DOHH2 (cell line): ENCODE measurements around the gene KITLG.

ENCODE experiments used
- H3F3A ChIP-seq: fragments of 200-600 bp; sonication (generic), shearing (Covaris generic); 2 replicates; pipeline ENCODE4 v1.6.0; 2016; ENCODE audit warnings: antibody characterized with exemption, mild to moderate bottlenecking; ENCODE audit not compliant: control insufficient read depth, insufficient read depth
- H3K27ac ChIP-seq: fragments of 200-600 bp; sonication (generic); 2 replicates; pipeline ENCODE4 v1.5.1; 2014; ENCODE audit warnings: low read depth, mild to moderate bottlenecking, low read length, moderate library complexity
- H3K27me3 ChIP-seq: fragments of 200-600 bp; sonication (generic); 2 replicates; pipeline ENCODE4 v1.6.1; 2014; ENCODE audit warnings: mild to moderate bottlenecking, low read length, mixed read lengths; ENCODE audit not compliant: control insufficient read depth
- H3K36me3 ChIP-seq: fragments of 200-600 bp; sonication (generic); 2 replicates; pipeline ENCODE4 v1.6.1; 2014; ENCODE audit warnings: mild to moderate bottlenecking, low read length, moderate library complexity, mixed read lengths; ENCODE audit not compliant: control insufficient read depth
- H3K4me1 ChIP-seq: fragments of 200-600 bp; sonication (generic); 2 replicates; pipeline ENCODE4 v1.6.1; 2014; ENCODE audit warnings: mild to moderate bottlenecking, low read length, mixed read lengths; ENCODE audit not compliant: control insufficient read depth
- H3K4me2 ChIP-seq: fragments of 200-600 bp; sonication (generic); 2 replicates; pipeline ENCODE4 v1.6.0; 2014; ENCODE audit warnings: mild to moderate bottlenecking, low read length, moderate library complexity
- H3K4me3 ChIP-seq: fragments of 200-600 bp; sonication (generic); 2 replicates; pipeline ENCODE4 v1.5.1; 2014; ENCODE audit warnings: mild to moderate bottlenecking, low read length, mixed read lengths
- H3K79me2 ChIP-seq: fragments of 200-600 bp; sonication (generic); 2 replicates; pipeline ENCODE4 v1.6.1; 2014; ENCODE audit warnings: mild to moderate bottlenecking, low read length, mixed read lengths; ENCODE audit not compliant: control insufficient read depth
- H3K9me2 ChIP-seq: fragments of 200-600 bp; sonication (generic); replicated peaks from 2 replicates; pipeline ENCODE4 v1.6.1; 2014; ENCODE audit warnings: mild to moderate bottlenecking, low read length, mixed read lengths; ENCODE audit not compliant: control insufficient read depth
- H3K9me3 ChIP-seq: fragments of 200-600 bp; sonication (generic); 2 replicates; pipeline ENCODE4 v1.6.1; 2014; ENCODE audit warnings: antibody characterized with exemption, low read length, mixed read lengths; ENCODE audit not compliant: control insufficient read depth, insufficient read depth
- H4K20me1 ChIP-seq: fragments of 200-600 bp; sonication (generic); 2 replicates; pipeline ENCODE4 v1.6.0; 2014; ENCODE audit warnings: low read depth, mild to moderate bottlenecking, antibody characterized with exemption, low read length, moderate library complexity; ENCODE audit not compliant: control insufficient read depth, insufficient read depth
- CTCF ChIP-seq: fragments of 200-600 bp; sonication (generic); IDR thresholded peaks from one replicate; pipeline ENCODE4 v1.5.1; 2014; ENCODE audit warnings: antibody characterized with exemption, mild to moderate bottlenecking, low read depth, low read length; ENCODE audit not compliant: poor library complexity, severe bottlenecking
- EZH2phosphoT487 ChIP-seq: fragments of 200-600 bp; sonication (generic); IDR thresholded peaks from 2 replicates; pipeline ENCODE4 v1.6.1; 2017; ENCODE audit warnings: borderline replicate concordance, mild to moderate bottlenecking, antibody characterized with exemption, low read length, moderate library complexity, mixed read lengths

The KITLG gene

GRCh38 chr12:88518863-88519403, 61.3 kb downstream of the KITLG start:
- Histone ChIP-seq H3K4me1 (no peaks in the 10 kb centered on the region), H3K4me3 (no peak overlapping the region), H4K20me1 (no peaks in the 10 kb centered on the region), H3K27me3 (no peaks in the 10 kb centered on the region), H3K36me3 (no peaks in the 10 kb centered on the region), H3K9me2 (no peaks in the 10 kb centered on the region), H3K27ac (no peak overlapping the region), H3K79me2 (no peaks in the 10 kb centered on the region), H3F3A (no peaks in the 10 kb centered on the region), H3K4me2 (no peak overlapping the region), H3K9me3 (no peaks in the 10 kb centered on the region)
- TF ChIP-seq EZH2phosphoT487 (no peak), CTCF (no peak)

GRCh38 chr12:88516811-88517210, 63.5 kb downstream of the KITLG start:
- no peaks in the 10 kb centered on the region for H3K9me2 ChIP-seq
- no peaks in the 10 kb centered on the region for H3K9me3 ChIP-seq
- no peaks in the 10 kb centered on the region for H3K36me3 ChIP-seq
- no peaks in the 10 kb centered on the region for H3K4me1 ChIP-seq
- H3F3A ChIP-seq = no peaks in the 10 kb centered on the region
- H3K27ac ChIP-seq = no peak overlapping the region
- no peaks in the 10 kb centered on the region for H3K79me2 ChIP-seq
- no peak overlapping the region for H3K4me2 ChIP-seq
- no peaks in the 10 kb centered on the region for H4K20me1 ChIP-seq
- TF ChIP-seq EZH2phosphoT487 (no peak), CTCF (no peak)
- no peak overlapping the region for H3K4me3 ChIP-seq
- H3K27me3 ChIP-seq = no peaks in the 10 kb centered on the region

- no peak for TF ChIP-seq EZH2phosphoT487
- no peak for TF ChIP-seq CTCF
- no peaks in the 10 kb centered on the region for H3K36me3 ChIP-seq
- no peaks in the 10 kb centered on the region for H3K9me3 ChIP-seq
- no peaks in the 10 kb centered on the region for H4K20me1 ChIP-seq
- H3K4me1 ChIP-seq = no peaks in the 10 kb centered on the region
- H3K27me3 ChIP-seq = no peaks in the 10 kb centered on the region
- no peak overlapping the region for H3K4me2 ChIP-seq
- no peaks in the 10 kb centered on the region for H3K9me2 ChIP-seq
- H3F3A ChIP-seq = no peaks in the 10 kb centered on the region
- no peaks in the 10 kb centered on the region for H3K79me2 ChIP-seq
- no peak overlapping the region for H3K4me3 ChIP-seq
- no peak overlapping the region for H3K27ac ChIP-seq
These were observed 69.4 kb downstream of the KITLG start for GRCh38 chr12:88510843-88511242.
